ENCODE results near the gene CPEB4.

The CPEB4 gene

GRCh38 chr5:173888473-173889131, 453 bp downstream of the CPEB4 start:
- Histone ChIP-seq H2BK5ac (ENCODE audit: low read length) (no peak overlapping the region), H4K8ac (ENCODE audit: low read depth, low read length) (no peak overlapping the region), H3K23ac (ENCODE audit: low read depth, low read length, poor library complexity) (no peak overlapping the region), H2BK120ac (ENCODE audit: low read depth, low read length) (no peak overlapping the region), H3K36me3 (replicated peaks in 1 of 2; ENCODE audit: control insufficient read depth in 2 of 2, insufficient read depth in 2 of 2, low read length in 2 of 2) (no peaks in the 10 kb centered on the region), H3K18ac (ENCODE audit: low read length) (no peak overlapping the region), H3K9ac (ENCODE audit: low read depth, low read length, poor library complexity) (peak overlapping the region; percentile 73), H3K9me3 (replicated peaks in 1 of 2; ENCODE audit: control insufficient read depth in 2 of 2, insufficient read depth in 1 of 2, low read depth in 1 of 2, low read length in 2 of 2) (no peaks in the 10 kb centered on the region), H3K14ac (ENCODE audit: low read length) (no peak overlapping the region), H3K4me2 (ENCODE audit: insufficient read depth, low read length, poor library complexity, severe bottlenecking) (peak overlapping the region; percentile 81), H2BK12ac (ENCODE audit: low read length) (no peak overlapping the region), H2AFZ (ENCODE audit: low read length) (peak overlapping the region; percentile 87), H3K4me3 (ENCODE audit: low read length in 2 of 2) (peak overlapping the region; percentile 54 to 81), H3K27ac (replicated peaks; ENCODE audit: low read length) (no peak overlapping the region), H3K4ac (ENCODE audit: low read length) (no peak overlapping the region), H2AK5ac (ENCODE audit: low read depth, low read length) (no peak overlapping the region), H4K91ac (ENCODE audit: low read depth, low read length, poor library complexity) (no peak overlapping the region), H2BK15ac (ENCODE audit: low read length) (no peak overlapping the region), H3K79me1 (ENCODE audit: low read depth, low read length) (no peaks in the 10 kb centered on the region), H3K4me1 (ENCODE audit: control insufficient read depth in 2 of 2, insufficient read depth in 1 of 2, low read depth in 1 of 2, low read length in 2 of 2) (peaks cover 4 to 9% of the 10 kb centered on the region in 2 donors), H3K27me3 (ENCODE audit: control insufficient read depth in 3 of 3, insufficient read depth in 3 of 3, low read depth in 1 of 3, low read length in 3 of 3) (peaks cover 0 to 5% (median 0%) of the 10 kb centered on the region in 3 experiments)
- whole genome bisulfite sequencing, 2 donors (ENCODE audit: extremely low coverage in 2 of 2, insufficient read length in 2 of 2, insufficient replicate concordance in 1 of 2) = no CpG with 5 or more reads among the region's 37 CpGs
- DNase-seq (ENCODE audit: low spot score) = no peak

- Histone ChIP-seq H3K4me2 (ENCODE audit: insufficient read depth, low read length, poor library complexity, severe bottlenecking) (no peak overlapping the region), H3K9me3 (replicated peaks in 1 of 2; ENCODE audit: control insufficient read depth in 2 of 2, insufficient read depth in 1 of 2, low read depth in 1 of 2, low read length in 2 of 2) (no peaks in the 10 kb centered on the region), H3K79me1 (ENCODE audit: low read depth, low read length) (no peaks in the 10 kb centered on the region), H3K18ac (ENCODE audit: low read length) (no peak overlapping the region), H4K8ac (ENCODE audit: low read depth, low read length) (no peak overlapping the region), H2BK12ac (ENCODE audit: low read length) (no peak overlapping the region), H3K4me1 (ENCODE audit: control insufficient read depth in 2 of 2, insufficient read depth in 1 of 2, low read depth in 1 of 2, low read length in 2 of 2) (peaks cover 4 to 6% of the 10 kb centered on the region in 2 donors), H2AK5ac (ENCODE audit: low read depth, low read length) (no peak overlapping the region), H3K4ac (ENCODE audit: low read length) (no peak overlapping the region), H2BK5ac (ENCODE audit: low read length) (no peak overlapping the region), H3K14ac (ENCODE audit: low read length) (no peak overlapping the region), H3K23ac (ENCODE audit: low read depth, low read length, poor library complexity) (peak overlapping the region; percentile 18), H2BK120ac (ENCODE audit: low read depth, low read length) (no peak overlapping the region), H3K27ac (replicated peaks; ENCODE audit: low read length) (no peak overlapping the region), H4K91ac (ENCODE audit: low read depth, low read length, poor library complexity) (no peak overlapping the region), H2AFZ (ENCODE audit: low read length) (peak overlapping the region; percentile 67), H3K4me3 (ENCODE audit: low read length in 2 of 2) (no peak overlapping the region), H3K36me3 (replicated peaks in 1 of 2; ENCODE audit: control insufficient read depth in 2 of 2, insufficient read depth in 2 of 2, low read length in 2 of 2) (no peaks in the 10 kb centered on the region), H3K27me3 (ENCODE audit: control insufficient read depth in 3 of 3, insufficient read depth in 3 of 3, low read depth in 1 of 3, low read length in 3 of 3) (peaks cover 0 to 5% (median 0%) of the 10 kb centered on the region in 3 experiments), H3K9ac (ENCODE audit: low read depth, low read length, poor library complexity) (no peak overlapping the region), H2BK15ac (ENCODE audit: low read length) (no peak overlapping the region)
- no CpG with 5 or more reads among the region's 19 CpGs for WGBS, 2 donors (ENCODE audit: extremely low coverage in 2 of 2, insufficient read length in 2 of 2, insufficient replicate concordance in 1 of 2)
- no peak for DNase-seq (ENCODE audit: low spot score)
These were observed 2.2 kb downstream of the CPEB4 start for GRCh38 chr5:173890195-173890991.

- Histone ChIP-seq H3K4me3 (ENCODE audit: low read length in 2 of 2) (no peak overlapping the region), H3K27ac (replicated peaks; ENCODE audit: low read length) (no peak overlapping the region)
- no peak for DNase-seq (ENCODE audit: low spot score)
These were observed 3.4 kb downstream of the CPEB4 start for GRCh38 chr5:173891308-173892116.

More at GRCh38 chr5:173891308-173892116, 3.4 kb downstream of the CPEB4 start:
- H3K9me3 ChIP-seq (replicated peaks in 1 of 2; ENCODE audit: control insufficient read depth in 2 of 2, insufficient read depth in 1 of 2, low read depth in 1 of 2, low read length in 2 of 2) = no peaks in the 10 kb centered on the region
- no peak overlapping the region for H3K18ac ChIP-seq (ENCODE audit: low read length)
- H2BK5ac ChIP-seq (ENCODE audit: low read length) = no peak overlapping the region
- peaks cover 4 to 6% of the 10 kb centered on the region in 2 donors for H3K4me1 ChIP-seq (ENCODE audit: control insufficient read depth in 2 of 2, insufficient read depth in 1 of 2, low read depth in 1 of 2, low read length in 2 of 2)
- no peak overlapping the region for H4K8ac ChIP-seq (ENCODE audit: low read depth, low read length)
- H3K36me3 ChIP-seq (replicated peaks in 1 of 2; ENCODE audit: control insufficient read depth in 2 of 2, insufficient read depth in 2 of 2, low read length in 2 of 2) = no peaks in the 10 kb centered on the region
- no peak overlapping the region for H3K4me2 ChIP-seq (ENCODE audit: insufficient read depth, low read length, poor library complexity, severe bottlenecking)
- H4K91ac ChIP-seq (ENCODE audit: low read depth, low read length, poor library complexity) = no peak overlapping the region
- H3K14ac ChIP-seq (ENCODE audit: low read length) = no peak overlapping the region
- no peak overlapping the region for H3K23ac ChIP-seq (ENCODE audit: low read depth, low read length, poor library complexity)
- no peaks in the 10 kb centered on the region for H3K79me1 ChIP-seq (ENCODE audit: low read depth, low read length)
- no peak overlapping the region for H3K9ac ChIP-seq (ENCODE audit: low read depth, low read length, poor library complexity)
- no peak overlapping the region for H2AK5ac ChIP-seq (ENCODE audit: low read depth, low read length)
- WGBS, 2 donors (ENCODE audit: extremely low coverage in 2 of 2, insufficient read length in 2 of 2, insufficient replicate concordance in 1 of 2) = no CpG with 5 or more reads among the region's 3 CpGs
- H3K27me3 ChIP-seq (ENCODE audit: control insufficient read depth in 3 of 3, insufficient read depth in 3 of 3, low read depth in 1 of 3, low read length in 3 of 3) = peaks cover 0 to 5% (median 0%) of the 10 kb centered on the region in 3 experiments
- H2AFZ ChIP-seq (ENCODE audit: low read length) = no peak overlapping the region
- no peak overlapping the region for H2BK15ac ChIP-seq (ENCODE audit: low read length)
- H2BK120ac ChIP-seq (ENCODE audit: low read depth, low read length) = no peak overlapping the region
- H3K4ac ChIP-seq (ENCODE audit: low read length) = no peak overlapping the region
- no peak overlapping the region for H2BK12ac ChIP-seq (ENCODE audit: low read length)
